ENCODE results near the gene ACOT7. TPM values are rescaled to one million over a fixed set of nuclear protein-coding genes. Genes with fewer than 3 reads are reported as not detected.

Gene ACOT7
- total RNA-seq, 4 donors from 2014 or later = 3.7 to 13.4 (median 6.3) TPM

DNA sequence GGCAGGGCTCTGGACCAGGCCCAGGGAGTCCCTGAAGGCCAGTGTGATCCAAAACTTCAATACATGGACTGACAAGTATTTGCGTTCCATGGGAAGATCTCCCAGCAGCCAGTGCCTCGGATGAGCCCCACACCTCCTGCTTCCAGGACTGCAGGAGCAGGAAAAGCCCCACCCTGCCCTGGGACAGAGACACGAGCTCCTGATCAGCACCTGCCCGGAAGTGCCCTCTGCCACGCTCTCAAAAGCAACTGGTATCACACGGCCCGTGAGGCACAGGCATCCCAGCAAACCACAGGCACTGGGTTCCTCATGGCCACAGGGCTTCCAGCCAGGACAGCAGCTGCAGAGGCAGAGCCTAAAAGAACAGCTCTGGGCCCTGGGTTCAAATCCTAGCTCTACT, 48.6 kb downstream of the ACOT7 start:
- Histone ChIP-seq H3K36me3 (no peaks in the 10 kb centered on the region), H3K27ac (no peak overlapping the region), H3K4me3 (replicated peaks in 1 of 3) (no peak overlapping the region), H3K4me1 (no peaks in the 10 kb centered on the region), H3K27me3 (no peaks in the 10 kb centered on the region), H3K9me3 (no peaks in the 10 kb centered on the region)
- intact Hi-C loops (cut with DNase I) = loop anchor here (10.0 kb wide), 1 partner anchor 290 kb away; no protein-coding TSS in a partner anchor
- DNase-seq = no peak
- 97% methylated on average over 5 of the region's 7 CpGs; no CpG with 5 or more reads in 1 of the 2 donors for WGBS, 2 donors
- no peak for TF ChIP-seq POLR2A (IDR thresholded peaks at IDR 0.05)
- TF ChIP-seq, protein P1, sequence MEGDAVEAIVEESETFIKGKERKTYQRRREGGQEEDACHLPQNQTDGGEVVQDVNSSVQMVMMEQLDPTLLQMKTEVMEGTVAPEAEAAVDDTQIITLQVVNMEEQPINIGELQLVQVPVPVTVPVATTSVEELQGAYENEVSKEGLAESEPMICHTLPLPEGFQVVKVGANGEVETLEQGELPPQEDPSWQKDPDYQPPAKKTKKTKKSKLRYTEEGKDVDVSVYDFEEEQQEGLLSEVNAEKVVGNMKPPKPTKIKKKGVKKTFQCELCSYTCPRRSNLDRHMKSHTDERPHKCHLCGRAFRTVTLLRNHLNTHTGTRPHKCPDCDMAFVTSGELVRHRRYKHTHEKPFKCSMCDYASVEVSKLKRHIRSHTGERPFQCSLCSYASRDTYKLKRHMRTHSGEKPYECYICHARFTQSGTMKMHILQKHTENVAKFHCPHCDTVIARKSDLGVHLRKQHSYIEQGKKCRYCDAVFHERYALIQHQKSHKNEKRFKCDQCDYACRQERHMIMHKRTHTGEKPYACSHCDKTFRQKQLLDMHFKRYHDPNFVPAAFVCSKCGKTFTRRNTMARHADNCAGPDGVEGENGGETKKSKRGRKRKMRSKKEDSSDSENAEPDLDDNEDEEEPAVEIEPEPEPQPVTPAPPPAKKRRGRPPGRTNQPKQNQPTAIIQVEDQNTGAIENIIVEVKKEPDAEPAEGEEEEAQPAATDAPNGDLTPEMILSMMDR (IDR thresholded peaks at IDR 0.05) = no peak

- TF ChIP-seq, protein P1 (IDR thresholded peaks at IDR 0.05) = peak; percentile 55 to 83 (median 80)
- TF ChIP-seq POLR2A (IDR thresholded peaks at IDR 0.05) = no peak
- 62 to 67% methylated on average over 17 of the region's 17 CpGs for WGBS, 2 donors
- no peaks in the 10 kb centered on the region for H3K9me3 ChIP-seq
- DNase-seq = peak; percentile 57 to 63
- H3K4me1 ChIP-seq = no peaks in the 10 kb centered on the region
- intact Hi-C loops (cut with DNase I) = loop anchor here (2.0 to 10.0 kb wide), 2 partner anchors 95 to 289 kb away; no protein-coding TSS in a partner anchor
- H3K27ac ChIP-seq = no peak overlapping the region
- no peak overlapping the region for H3K4me3 ChIP-seq (replicated peaks in 1 of 3)
- H3K27me3 ChIP-seq = no peaks in the 10 kb centered on the region
- H3K36me3 ChIP-seq = no peaks in the 10 kb centered on the region
These were observed 49.8 kb downstream of the ACOT7 start for GRCh38 chr1:6343506-6344405.

DNA sequence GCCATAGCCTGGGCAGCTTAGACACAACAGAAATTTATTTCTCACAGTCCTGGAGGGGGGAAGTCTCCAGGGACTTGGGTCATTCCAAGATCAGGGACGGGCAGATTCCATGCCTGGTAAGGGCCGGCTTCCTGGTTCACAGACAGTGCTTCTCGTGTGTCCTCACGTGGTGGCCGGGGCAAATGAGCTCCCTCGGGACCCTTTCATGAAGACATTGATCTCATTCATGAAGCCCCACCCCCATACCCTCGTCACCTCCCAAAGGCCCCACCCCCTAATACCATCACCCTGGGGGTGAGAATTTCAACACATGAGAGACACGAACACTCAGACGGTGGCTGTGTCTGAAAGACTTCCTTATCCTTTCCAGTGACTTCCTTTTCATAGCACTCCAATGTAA, 51.5 kb downstream of the ACOT7 start:
- H3K36me3 ChIP-seq = no peaks in the 10 kb centered on the region
- no peaks in the 10 kb centered on the region for H3K4me1 ChIP-seq
- H3K9me3 ChIP-seq = no peaks in the 10 kb centered on the region
- H3K27ac ChIP-seq = no peak overlapping the region
- no peak for TF ChIP-seq POLR2A (IDR thresholded peaks at IDR 0.05)
- TF ChIP-seq, protein P1 (IDR thresholded peaks at IDR 0.05) = no peak
- intact Hi-C loops (cut with DNase I) = loop anchor here (2.0 to 10.0 kb wide), 2 partner anchors 93 to 287 kb away; no protein-coding TSS in a partner anchor
- no peaks in the 10 kb centered on the region for H3K27me3 ChIP-seq
- 71% methylated on average over 8 to 9 of the region's 9 CpGs for WGBS, 2 donors
- H3K4me3 ChIP-seq (replicated peaks in 1 of 3) = no peak overlapping the region
- no peak for DNase-seq

GRCh38 chr1:6338695-6339094, 54.9 kb downstream of the ACOT7 start:
- Histone ChIP-seq H3K9me3 (no peaks in the 10 kb centered on the region), H3K36me3 (no peaks in the 10 kb centered on the region), H3K27me3 (no peaks in the 10 kb centered on the region), H3K4me1 (no peaks in the 10 kb centered on the region), H3K27ac (no peak overlapping the region), H3K4me3 (replicated peaks in 1 of 3) (no peak overlapping the region)
- DNase-seq = no peak
- 82 to 100% methylated on average over 6 to 7 of the region's 7 CpGs for WGBS, 2 donors
- no peak for TF ChIP-seq POLR2A (IDR thresholded peaks at IDR 0.05)
- TF ChIP-seq, protein P1 (IDR thresholded peaks at IDR 0.05) = no peak
- intact Hi-C loops (cut with DNase I) = no loop called here
